ENCODE measurements around the gene DKKL1.
A peak's percentile ranks its signal among the peaks of the same experiment; 100 is the strongest.

The DKKL1 gene

DNA sequence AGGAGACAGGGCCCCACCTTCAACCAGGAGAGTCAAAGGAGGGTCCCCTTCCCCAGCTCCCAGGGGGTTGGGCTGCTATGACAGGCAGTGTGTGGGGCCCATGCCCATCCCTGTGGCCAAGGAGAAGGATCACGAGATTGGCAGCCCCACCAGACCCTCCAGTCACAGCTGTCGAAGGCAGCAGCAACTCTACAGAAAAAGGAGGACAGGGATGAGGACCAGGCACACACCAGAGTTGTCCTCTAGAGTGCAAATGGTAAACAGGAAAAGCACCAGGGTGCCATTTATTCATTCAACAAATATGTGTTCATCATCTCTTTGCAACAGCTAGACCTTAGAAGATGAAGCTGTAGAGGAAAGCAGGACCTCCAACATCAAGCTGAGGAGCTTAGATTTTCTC, 55.5 kb downstream of the DKKL1 start:
- TF ChIP-seq Cebpa-rat (IDR thresholded peaks at IDR 0.05): no peak
- Histone ChIP-seq H3K27ac (no peak overlapping the region), H3K27me3 (peaks cover 56% of the 10 kb centered on the region), H3K9me3 (no peaks in the 10 kb centered on the region; the same call in 1 of the 2 replicates), H3K4me2 (peak overlapping the region; percentile 95), H4K20me1 (peaks cover 8% of the 10 kb centered on the region), H3K36me3 (no peaks in the 10 kb centered on the region), H3K4me3 (no peak overlapping the region), H3K9ac (no peak overlapping the region), H3K4me1 (peaks cover 84% of the 10 kb centered on the region)

DNA sequence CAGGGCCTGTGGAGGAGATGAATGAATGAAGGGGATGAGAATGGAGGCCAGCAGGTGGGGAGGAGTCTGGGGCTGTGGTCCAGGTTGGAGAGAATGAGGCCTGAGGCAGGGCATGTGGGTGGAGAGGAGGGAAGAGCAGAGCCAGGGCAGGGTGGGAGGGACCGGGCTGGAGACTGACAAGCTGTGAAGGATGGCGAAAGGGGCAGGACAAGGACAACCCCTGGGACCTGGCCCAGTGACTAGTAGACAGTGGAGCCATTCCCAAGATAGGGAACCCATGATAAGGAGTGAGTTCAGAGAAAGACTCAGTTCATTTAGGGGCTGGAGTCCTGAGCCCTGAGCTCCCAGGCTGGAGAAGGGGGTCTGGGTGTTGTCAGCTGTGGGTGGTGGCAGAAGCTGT, 56.5 kb downstream of the DKKL1 start:
- Histone ChIP-seq H3K4me2 (peak overlapping the region; percentile 95; the same call in 1 of the 2 replicates), H3K9me3 (no peaks in the 10 kb centered on the region; the same call in 1 of the 2 replicates), H3K4me1 (peaks cover 81% of the 10 kb centered on the region), H4K20me1 (peaks cover 8% of the 10 kb centered on the region), H3K27me3 (peaks cover 67% of the 10 kb centered on the region), H3K9ac (no peak overlapping the region), H3K36me3 (no peaks in the 10 kb centered on the region), H3K27ac (no peak overlapping the region), H3K4me3 (no peak overlapping the region)
- no peak for TF ChIP-seq Cebpa-rat (IDR thresholded peaks at IDR 0.05)

- H3K4me3 ChIP-seq: peak overlapping the region; percentile 43; the same call in 1 of the 2 replicates
- no peaks in the 10 kb centered on the region; the same call in 1 of the 2 replicates for H3K9me3 ChIP-seq
- H3K36me3 ChIP-seq: no peaks in the 10 kb centered on the region
- no peak overlapping the region for H3K4me2 ChIP-seq
- no peak overlapping the region for H3K27ac ChIP-seq
- H3K9ac ChIP-seq: no peak overlapping the region
- H4K20me1 ChIP-seq: peaks cover 18% of the 10 kb centered on the region
- no peak for TF ChIP-seq Cebpa-rat (IDR thresholded peaks at IDR 0.05)
- H3K27me3 ChIP-seq: peaks cover 77% of the 10 kb centered on the region
- peaks cover 81% of the 10 kb centered on the region for H3K4me1 ChIP-seq
Measured at GRCh38 chr19:49421039-49421877, 57.6 kb downstream of the DKKL1 start.

DNA sequence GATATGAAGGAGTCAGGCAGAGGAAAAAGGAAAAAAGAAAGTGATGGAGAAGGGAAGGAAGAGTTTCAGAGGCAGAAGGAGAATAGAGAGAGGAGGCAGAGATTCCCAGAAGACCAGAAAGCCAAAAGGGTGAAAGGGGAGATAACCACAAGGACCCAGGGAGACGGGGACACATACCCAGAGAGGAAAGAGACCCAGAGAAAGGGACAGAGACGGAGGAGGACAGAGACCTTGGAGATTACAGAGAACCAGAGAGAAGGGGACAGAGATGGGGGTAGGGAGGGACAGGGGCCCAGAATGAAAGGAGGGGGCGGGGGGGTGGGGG, 58.2 kb downstream of the DKKL1 start:
- no peak overlapping the region for H3K4me2 ChIP-seq
- peaks cover 81% of the 10 kb centered on the region for H3K4me1 ChIP-seq

DNA sequence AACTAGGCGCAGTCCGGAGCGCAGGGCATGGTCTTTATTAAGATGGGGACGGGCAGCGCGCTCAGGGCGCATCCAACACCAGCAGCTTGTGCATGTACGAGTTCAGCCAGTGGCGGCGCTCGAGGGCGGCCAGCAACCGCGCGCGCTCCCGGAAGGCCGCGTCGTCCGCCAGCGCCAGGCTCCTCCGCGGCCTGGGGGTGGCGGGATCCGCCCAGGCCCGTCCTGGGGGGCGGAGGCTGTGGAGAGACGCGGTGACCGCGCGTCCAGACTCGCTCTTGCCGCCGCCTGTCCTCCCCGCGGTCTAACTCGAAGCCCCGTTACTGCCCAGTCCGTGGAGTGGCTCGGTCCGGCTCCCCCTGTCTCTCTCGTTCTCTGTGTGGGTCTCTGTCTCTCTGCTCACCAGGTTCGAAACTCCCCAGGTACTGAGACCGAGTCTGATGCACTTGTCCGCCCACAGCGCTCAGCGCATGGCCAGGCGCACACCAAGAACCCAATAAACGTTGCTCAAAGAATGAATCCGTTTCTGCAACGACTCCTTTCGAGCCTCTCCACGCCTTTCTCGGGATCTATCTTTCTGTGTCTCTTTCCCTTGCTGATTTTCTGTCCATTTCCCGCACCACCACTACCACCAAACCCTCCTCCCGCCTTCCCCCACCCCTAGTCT, 58.9 kb downstream of the DKKL1 start:
- TF ChIP-seq Cebpa-rat (IDR thresholded peaks at IDR 0.05): no peak
- Histone ChIP-seq H3K27me3 (peaks cover 90% of the 10 kb centered on the region), H3K36me3 (no peaks in the 10 kb centered on the region), H3K9ac (no peak overlapping the region), H3K4me2 (peak overlapping the region; percentile 71), H3K4me1 (peaks cover 81% of the 10 kb centered on the region), H3K4me3 (peak overlapping the region; percentile 36; the same call in 1 of the 2 replicates), H4K20me1 (peaks cover 20% of the 10 kb centered on the region), H3K9me3 (no peaks in the 10 kb centered on the region; the same call in 1 of the 2 replicates), H3K27ac (no peak overlapping the region)

More for the DNA sequence above, 58.2 kb downstream of the DKKL1 start:
- no peak overlapping the region for H3K27ac ChIP-seq
- no peak overlapping the region for H3K9ac ChIP-seq
- peaks cover 20% of the 10 kb centered on the region for H4K20me1 ChIP-seq
- H3K4me3 ChIP-seq: no peak overlapping the region
- no peaks in the 10 kb centered on the region; the same call in 1 of the 2 replicates for H3K9me3 ChIP-seq
- no peaks in the 10 kb centered on the region for H3K36me3 ChIP-seq
- TF ChIP-seq Cebpa-rat (IDR thresholded peaks at IDR 0.05): no peak
- H3K27me3 ChIP-seq: peaks cover 83% of the 10 kb centered on the region

DNA sequence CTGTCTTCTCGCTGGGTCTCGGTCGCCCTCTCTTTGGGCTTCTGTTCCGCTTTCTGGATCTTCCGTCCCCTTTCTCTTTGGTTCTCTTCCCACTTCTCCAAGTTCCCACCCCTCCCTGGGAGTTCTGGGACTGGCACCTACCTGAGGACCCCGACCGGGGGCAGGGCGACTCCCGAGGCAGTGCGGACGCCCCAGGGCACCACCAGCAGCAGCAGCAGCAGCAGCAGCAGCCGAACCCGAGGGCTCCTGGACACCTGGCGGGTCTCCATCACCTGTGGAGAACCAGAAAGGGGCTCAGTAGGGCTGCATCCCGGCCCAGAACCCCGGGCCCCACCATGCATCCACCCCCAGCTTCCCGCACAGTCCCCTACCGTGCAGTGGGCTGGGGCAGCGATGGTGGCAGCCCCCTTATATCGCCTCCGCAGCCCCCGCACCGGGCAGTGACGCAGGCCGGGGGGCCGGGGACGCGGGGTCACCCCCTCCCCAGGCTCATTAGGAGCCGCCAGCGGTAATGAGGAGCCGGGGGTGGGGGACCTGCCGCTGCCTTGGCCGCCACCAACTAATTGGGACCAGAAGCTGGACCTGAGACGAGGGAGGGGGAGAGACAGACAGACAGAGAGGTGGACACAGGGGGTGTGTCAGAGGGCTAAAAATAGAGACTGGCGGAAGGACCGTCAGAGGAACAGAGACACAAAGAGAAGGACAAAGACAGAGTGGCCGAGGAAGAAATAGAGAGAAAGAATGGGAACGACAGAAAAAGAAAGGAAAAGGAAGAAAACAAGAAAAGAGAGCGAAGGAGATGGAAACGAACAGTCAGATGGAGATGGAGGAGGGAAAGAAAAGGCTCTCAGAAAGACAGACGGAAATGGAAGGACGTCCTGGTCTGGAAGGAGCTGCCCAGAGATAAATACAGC, 59.7 kb downstream of the DKKL1 start, which contains the start of gene PTH2:
TSS of gene PTH2 (minus strand) at position 371 of the 914 bp plus-strand sequence. CDS start at position 269, 102 bp downstream.
- no peak for TF ChIP-seq Cebpa-rat (IDR thresholded peaks at IDR 0.05)
- Histone ChIP-seq H3K9ac (0 out of 2 replicates have a peak within 1 kb of the TSS, but pooled peaks have one; percentile 4), H3K9me3 (no peaks in the 10 kb centered on the region; the same call in 1 of the 2 replicates), H3K4me3 (peak within 1 kb of the TSS; percentile 36; the same call in 1 of the 2 replicates), H3K27me3 (peaks cover 98% of the 10 kb centered on the region), H3K36me3 (no peaks in the 10 kb centered on the region), H4K20me1 (peaks cover 25% of the 10 kb centered on the region), H3K27ac (no peak within 1 kb of the TSS), H3K4me2 (peak within 1 kb of the TSS; percentile 71), H3K4me1 (peaks cover 81% of the 10 kb centered on the region)

DNA sequence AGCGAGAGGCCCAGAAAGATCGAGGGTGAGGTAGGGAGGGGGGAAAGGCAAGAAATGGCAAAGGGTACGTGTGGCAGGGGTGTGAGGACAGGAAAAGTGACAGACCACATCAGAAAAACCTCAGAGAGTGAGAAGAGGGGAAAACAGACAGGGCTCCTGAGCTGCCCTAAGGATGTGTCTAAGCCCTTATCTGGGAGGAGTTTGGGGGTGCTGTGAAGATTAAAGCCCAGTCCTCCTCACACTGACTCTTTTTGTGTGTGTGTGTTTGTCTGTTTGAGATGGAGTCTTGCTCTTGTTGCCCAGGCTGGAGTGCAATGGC, 60.3 kb downstream of the DKKL1 start:
- no peak overlapping the region for H3K27ac ChIP-seq
- peaks cover 76% of the 10 kb centered on the region for H3K4me1 ChIP-seq
- peaks cover 25% of the 10 kb centered on the region for H4K20me1 ChIP-seq
- H3K4me2 ChIP-seq: peak overlapping the region; percentile 71
- no peaks in the 10 kb centered on the region for H3K36me3 ChIP-seq
- H3K27me3 ChIP-seq: peaks cover 100% of the 10 kb centered on the region
- 0 out of 2 replicates have a peak overlapping the region, but pooled peaks have one; percentile 36 for H3K4me3 ChIP-seq
- H3K9ac ChIP-seq: no peak overlapping the region
- TF ChIP-seq Cebpa-rat (IDR thresholded peaks at IDR 0.05): no peak
- no peaks in the 10 kb centered on the region; the same call in 1 of the 2 replicates for H3K9me3 ChIP-seq

Data from BLaER1 (cell line).